IMR-90 (cell line): ENCODE results near the gene TAL1. TPM values are rescaled to one million over a fixed set of nuclear protein-coding genes. Genes with fewer than 3 reads are reported as not detected.

Experiments
- ATAC-seq: fragments of 200-7000 bp; cut with Tn5 transposase; 2 replicates; pipeline ENCODE4 v1.9.1; 2020; ENCODE audit warnings: low read depth, mild to moderate bottlenecking, moderate library complexity
- BruUV-seq: library from RNA; stranded (reverse); fragments of 400-500 nt; replicated peaks from 2 replicates; lab custom pipeline; 2021; lab: Mats Ljungman, UMichigan
- CTCF ChIA-PET: fragments of 300-600 bp; formaldehyde crosslinking; extraction: SDS; loops from one replicate; lab custom pipeline; 2021; ENCODE audit warnings: antibody characterized with exemption; lab: Yijun Ruan, JAX
- POLR2A ChIA-PET: fragments of 300-600 bp; sonication (Branson Sonifier 250); formaldehyde crosslinking; loops from one replicate; lab custom pipeline; 2022; ENCODE audit warnings: antibody characterized with exemption; ENCODE audit not compliant: unreplicated experiment; lab: Charles Lee
- DNase-seq: peaks from one replicate; pipeline ENCODE4 v3.0.0; 2013
- H2AFZ ChIP-seq: replicated peaks from 2 replicates; pipeline ENCODE3; 2013; ENCODE audit warnings: low read length, mild to moderate bottlenecking; ENCODE audit not compliant: poor library complexity
- H2AK5ac ChIP-seq: 2 replicates; pipeline ENCODE4 v1.6.1; 2013; ENCODE audit warnings: low read depth, low read length, inconsistent platforms
- H2AK9ac ChIP-seq: replicated peaks from 2 replicates; pipeline ENCODE3; 2013; ENCODE audit warnings: mild to moderate bottlenecking, low read depth, low read length, moderate library complexity; ENCODE audit not compliant: poor library complexity
- H2BK120ac ChIP-seq: 2 replicates; pipeline ENCODE4 v1.6.1; 2013; ENCODE audit warnings: low read depth, low read length, inconsistent platforms
- H2BK15ac ChIP-seq: 3 replicates; pipeline ENCODE4 v1.6.1; 2013; ENCODE audit warnings: low read depth, low read length, inconsistent platforms
- H2BK20ac ChIP-seq: 2 replicates; pipeline ENCODE4 v1.6.1; 2013; ENCODE audit warnings: low read depth, mild to moderate bottlenecking, inconsistent platforms, low read length, moderate library complexity
- H2BK5ac ChIP-seq: 2 replicates; pipeline ENCODE4 v1.6.1; 2013; ENCODE audit warnings: mild to moderate bottlenecking, low read depth, low read length, inconsistent platforms; ENCODE audit not compliant: poor library complexity, severe bottlenecking
- H3K14ac ChIP-seq: replicated peaks from 2 replicates; pipeline ENCODE4 v1.6.1; 2013; ENCODE audit warnings: low read depth, low read length, inconsistent platforms
- H3K18ac ChIP-seq: 2 replicates; pipeline ENCODE4 v1.6.1; 2013; ENCODE audit warnings: low read depth, low read length, control low read depth
- H3K23ac ChIP-seq: 2 replicates; pipeline ENCODE4 v1.6.1; 2013; ENCODE audit warnings: low read depth, low read length, inconsistent platforms
- H3K27ac ChIP-seq: 2 replicates; pipeline ENCODE4 v1.5.1; 2013; ENCODE audit warnings: mild to moderate bottlenecking, control low read depth, low read length; ENCODE audit not compliant: insufficient read depth
- H3K27me3 ChIP-seq: 2 replicates; pipeline ENCODE4 v1.6.1; 2013; ENCODE audit warnings: low read length; ENCODE audit not compliant: control insufficient read depth, insufficient read depth
- H3K36me3 ChIP-seq: 2 replicates; pipeline ENCODE4 v1.6.1; 2013; ENCODE audit warnings: low read length, mixed read lengths; ENCODE audit not compliant: control insufficient read depth, insufficient read depth
- H3K4ac ChIP-seq: 2 replicates; pipeline ENCODE4 v1.6.1; 2013; ENCODE audit warnings: low read depth, low read length, inconsistent platforms
- H3K4me1 ChIP-seq: 2 replicates; pipeline ENCODE4 v1.6.1; 2013; ENCODE audit warnings: low read length, mixed read lengths; ENCODE audit not compliant: control insufficient read depth, insufficient read depth
- H3K4me2 ChIP-seq: 2 replicates; pipeline ENCODE4 v1.6.1; 2013; ENCODE audit warnings: low read depth, mild to moderate bottlenecking, control low read depth, low read length, moderate library complexity
- H3K4me3 ChIP-seq: 2 replicates; pipeline ENCODE4 v1.5.1; 2013; ENCODE audit warnings: low read depth, mild to moderate bottlenecking, control low read depth, low read length, moderate library complexity; ENCODE audit not compliant: insufficient read depth
- H3K56ac ChIP-seq: 2 replicates; pipeline ENCODE4 v1.6.1; 2013; ENCODE audit warnings: low read length, inconsistent platforms; ENCODE audit not compliant: insufficient read depth; ENCODE audit errors: extremely low read depth
- H3K79me1 ChIP-seq, 2 experiments: 2 replicates each; pipeline ENCODE4 v1.6.1; 2013; ENCODE audit warnings: low read length in 2 of 2, inconsistent platforms in 1 of 2, low read depth in 1 of 2
- H3K9ac ChIP-seq: 2 replicates; pipeline ENCODE4 v1.6.1; 2013; ENCODE audit warnings: low read depth, low read length, control low read depth
- H3K9me1 ChIP-seq: 2 replicates; pipeline ENCODE4 v1.6.1; 2013; ENCODE audit warnings: low read length, inconsistent platforms; ENCODE audit not compliant: insufficient read depth
- H3K9me3 ChIP-seq: 2 replicates; pipeline ENCODE4 v1.6.1; 2013; ENCODE audit warnings: low read length; ENCODE audit not compliant: control insufficient read depth, insufficient read depth
- H4K20me1 ChIP-seq: 2 replicates; pipeline ENCODE4 v1.6.1; 2013; ENCODE audit warnings: low read length, inconsistent platforms; ENCODE audit not compliant: insufficient read depth
- H4K5ac ChIP-seq: 2 replicates; pipeline ENCODE4 v1.6.1; 2013; ENCODE audit warnings: mild to moderate bottlenecking, low read depth, low read length, control low read depth
- H4K8ac ChIP-seq, 2 experiments: 2 replicates each; pipeline ENCODE4 v1.6.1; 2013; ENCODE audit warnings: low read depth in 2 of 2, low read length in 2 of 2, control low read depth in 1 of 2, inconsistent platforms in 1 of 2
- H4K91ac ChIP-seq: 2 replicates; pipeline ENCODE4 v1.6.1; 2013; ENCODE audit warnings: low read depth, low read length, inconsistent platforms; ENCODE audit not compliant: insufficient read depth
- BHLHE40 ChIP-seq: fragments of 150-350 bp; IDR thresholded peaks from 2 replicates; pipeline ENCODE4 v1.6.1; 2016; ENCODE audit warnings: mild to moderate bottlenecking, low read depth, low read length
- CEBPB ChIP-seq: IDR thresholded peaks from 2 replicates; pipeline ENCODE4 v1.6.1; 2012; ENCODE audit warnings: low read depth, low read length, improper control_type of control experiment
- CHD1 ChIP-seq: IDR thresholded peaks from 2 replicates; pipeline ENCODE4 v1.6.1; 2012; ENCODE audit warnings: low read depth, low read length, improper control_type of control experiment
- FOS ChIP-seq: fragments of 150-350 bp; IDR thresholded peaks from 2 replicates; pipeline ENCODE4 v1.6.1; 2016; ENCODE audit warnings: low read depth, low read length
- MAFK ChIP-seq: IDR thresholded peaks from 2 replicates; pipeline ENCODE4 v1.6.1; 2012; ENCODE audit warnings: low read depth, low read length, improper control_type of control experiment
- MAZ ChIP-seq: IDR thresholded peaks from 2 replicates; pipeline ENCODE4 v1.6.1; 2012; ENCODE audit warnings: low read depth, mild to moderate bottlenecking, low read length, improper control_type of control experiment, moderate library complexity, borderline replicate concordance
- MXI1 ChIP-seq: IDR thresholded peaks from 2 replicates; pipeline ENCODE4 v1.6.1; 2012; ENCODE audit warnings: low read depth, mild to moderate bottlenecking, low read length, moderate library complexity, borderline replicate concordance
- POLR2A ChIP-seq: IDR thresholded peaks from 2 replicates; pipeline ENCODE4 v1.6.1; 2012; ENCODE audit warnings: mild to moderate bottlenecking, low read depth, low read length
- RAD21 ChIP-seq: IDR thresholded peaks from 2 replicates; pipeline ENCODE4 v1.6.1; 2012; ENCODE audit warnings: low read length, improper control_type of control experiment
- RCOR1 ChIP-seq: IDR thresholded peaks from 2 replicates; pipeline ENCODE4 v1.6.1; 2012; ENCODE audit warnings: mild to moderate bottlenecking, low read length, improper control_type of control experiment; ENCODE audit not compliant: insufficient replicate concordance
- RFX5 ChIP-seq: IDR thresholded peaks from 2 replicates; pipeline ENCODE4 v1.8.0; 2012; ENCODE audit warnings: low read depth, mild to moderate bottlenecking, low read length, moderate library complexity
- SMC3 ChIP-seq: fragments of 150-350 bp; IDR thresholded peaks from 2 replicates; pipeline ENCODE4 v1.6.1; 2016; ENCODE audit warnings: low read depth, mild to moderate bottlenecking, antibody characterized with exemption, low read length, moderate library complexity
- WGBS, 2 experiments: methylation state at CpG; one replicate each; pipeline versions ENCODE4 v1.1.5 to v1.1.7; 2013; ENCODE audit warnings: missing lambda C conversion rate in 2 of 2; ENCODE audit not compliant: insufficient read length in 1 of 2; ENCODE audit errors: extremely low coverage in 2 of 2; 5-methylcytosine and 5-hydroxymethylcytosine counted together
- dilution Hi-C: fragments of 300-500 bp; cut with HindIII; formaldehyde crosslinking; loops from one replicate; pipeline ENCODE4 v1.14.3; 2018; ENCODE audit warnings: low sequenced_read_pairs; ENCODE audit not compliant: unreplicated experiment
- in situ Hi-C: fragments of 300-500 bp; cut with MboI; formaldehyde crosslinking; loops from 3 replicates; pipeline ENCODE4 v1.14.3; 2019; ENCODE audit warnings: low sequenced_read_pairs, inconsistent platforms, mixed read lengths
- intact Hi-C: fragments of 100-400 bp; cut with micrococcal nuclease; formaldehyde crosslinking; loops from 2 replicates; pipeline ENCODE4 v1.10.0; 2022
- polyA plus RNA-seq, 3 experiments: library from polyadenylated mRNA; depleted of rRNA; stranded (reverse); fragments of >200 nt; gene quantifications; 2 replicates each; pipeline ENCODE4 v1.2.3, GENCODE V29; 2012; ENCODE audit warnings: low replicate concordance in 1 of 3
- total RNA-seq: library from RNA; depleted of rRNA; stranded (reverse); fragments of >200 nt; gene quantifications from 2 replicates; pipeline ENCODE4 v1.2.3, GENCODE V29; 2012
- TF ChIP-seq, protein P1 (sequence below): conservative IDR thresholded peaks from 2 replicates; pipeline ENCODE4 v1.5.1; 2012; ENCODE audit warnings: mild to moderate bottlenecking, low read depth, low read length, improper control_type of control experiment
- TF ChIP-seq, protein P2 (sequence below): fragments of 150-350 bp; IDR thresholded peaks from 2 replicates; pipeline ENCODE4 v1.6.1; 2016; ENCODE audit warnings: low read depth, mild to moderate bottlenecking, low read length, moderate library complexity, borderline replicate concordance

TAL1 gene
- total and polyA plus RNA-seq, 2 of the 4 experiments (the other 2 are of a cell fraction) = not detected

DNA sequence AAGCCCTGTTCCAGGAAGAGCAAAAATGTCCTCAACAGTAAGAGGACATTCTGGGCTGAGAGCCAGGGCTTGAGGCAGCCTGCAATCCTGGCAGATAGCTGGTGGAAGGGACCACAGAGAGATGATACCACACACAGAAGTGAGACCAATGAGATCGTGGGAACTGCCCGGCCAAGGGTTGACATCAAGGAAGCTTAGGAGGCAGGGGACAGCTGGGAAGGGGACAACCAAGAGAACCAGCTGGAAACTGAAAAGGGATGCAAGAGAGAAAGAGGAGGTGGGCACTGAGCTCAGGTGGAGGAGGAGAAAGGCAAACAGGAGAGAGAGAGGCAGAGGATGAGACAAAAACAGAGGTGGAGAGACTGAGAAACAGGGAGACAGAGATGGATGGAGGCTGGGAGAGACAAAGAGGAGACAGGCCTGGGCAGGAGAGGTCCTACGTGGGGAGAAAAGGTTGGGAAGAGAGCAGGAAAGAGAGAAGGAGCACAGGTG is 51.4 kb downstream of the TAL1 start:
- Histone ChIP-seq H3K4me2 (no peak overlapping the region), H3K56ac (no peak overlapping the region), H3K4me1 (no peaks in the 10 kb centered on the region), H4K20me1 (no peaks in the 10 kb centered on the region), H3K18ac (no peak overlapping the region), H2AK9ac (no peak overlapping the region), H4K91ac (no peak overlapping the region), H3K23ac (no peak overlapping the region), H3K9me1 (no peaks in the 10 kb centered on the region), H3K27ac (no peak overlapping the region), H2BK20ac (no peak overlapping the region), H3K79me1 (no peaks in the 10 kb centered on the region), H3K27me3 (no peaks in the 10 kb centered on the region; the same call in 1 of the 2 replicates), H4K5ac (no peak overlapping the region), H2BK5ac (no peak overlapping the region), H3K9ac (no peak overlapping the region), H3K36me3 (no peaks in the 10 kb centered on the region), H4K8ac (no peak overlapping the region), H3K9me3 (no peaks in the 10 kb centered on the region), H2BK120ac (no peak overlapping the region), H3K4me3 (no peak overlapping the region), H2BK15ac (no peak overlapping the region), H3K4ac (no peak overlapping the region), H3K14ac (no peak overlapping the region), H2AK5ac (no peak overlapping the region), H2AFZ (no peak overlapping the region)
- TF ChIP-seq RCOR1 = no peak
- no peak for TF ChIP-seq RAD21
- TF ChIP-seq, protein P1, sequence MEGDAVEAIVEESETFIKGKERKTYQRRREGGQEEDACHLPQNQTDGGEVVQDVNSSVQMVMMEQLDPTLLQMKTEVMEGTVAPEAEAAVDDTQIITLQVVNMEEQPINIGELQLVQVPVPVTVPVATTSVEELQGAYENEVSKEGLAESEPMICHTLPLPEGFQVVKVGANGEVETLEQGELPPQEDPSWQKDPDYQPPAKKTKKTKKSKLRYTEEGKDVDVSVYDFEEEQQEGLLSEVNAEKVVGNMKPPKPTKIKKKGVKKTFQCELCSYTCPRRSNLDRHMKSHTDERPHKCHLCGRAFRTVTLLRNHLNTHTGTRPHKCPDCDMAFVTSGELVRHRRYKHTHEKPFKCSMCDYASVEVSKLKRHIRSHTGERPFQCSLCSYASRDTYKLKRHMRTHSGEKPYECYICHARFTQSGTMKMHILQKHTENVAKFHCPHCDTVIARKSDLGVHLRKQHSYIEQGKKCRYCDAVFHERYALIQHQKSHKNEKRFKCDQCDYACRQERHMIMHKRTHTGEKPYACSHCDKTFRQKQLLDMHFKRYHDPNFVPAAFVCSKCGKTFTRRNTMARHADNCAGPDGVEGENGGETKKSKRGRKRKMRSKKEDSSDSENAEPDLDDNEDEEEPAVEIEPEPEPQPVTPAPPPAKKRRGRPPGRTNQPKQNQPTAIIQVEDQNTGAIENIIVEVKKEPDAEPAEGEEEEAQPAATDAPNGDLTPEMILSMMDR = no peak
- no peak for TF ChIP-seq MAZ
- TF ChIP-seq, protein P2, sequence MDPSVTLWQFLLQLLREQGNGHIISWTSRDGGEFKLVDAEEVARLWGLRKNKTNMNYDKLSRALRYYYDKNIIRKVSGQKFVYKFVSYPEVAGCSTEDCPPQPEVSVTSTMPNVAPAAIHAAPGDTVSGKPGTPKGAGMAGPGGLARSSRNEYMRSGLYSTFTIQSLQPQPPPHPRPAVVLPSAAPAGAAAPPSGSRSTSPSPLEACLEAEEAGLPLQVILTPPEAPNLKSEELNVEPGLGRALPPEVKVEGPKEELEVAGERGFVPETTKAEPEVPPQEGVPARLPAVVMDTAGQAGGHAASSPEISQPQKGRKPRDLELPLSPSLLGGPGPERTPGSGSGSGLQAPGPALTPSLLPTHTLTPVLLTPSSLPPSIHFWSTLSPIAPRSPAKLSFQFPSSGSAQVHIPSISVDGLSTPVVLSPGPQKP = no peak
- no peak for TF ChIP-seq FOS
- TF ChIP-seq BHLHE40 = no peak
- no peak for TF ChIP-seq SMC3
- TF ChIP-seq RFX5 = no peak
- TF ChIP-seq MAFK = no peak
- TF ChIP-seq CEBPB = no peak
- TF ChIP-seq CHD1 = no peak
- no peak for TF ChIP-seq MXI1
- no peak for TF ChIP-seq POLR2A
- POLR2A ChIA-PET = no interaction called here
- no TSS peak for BruUV-seq
- DNase-seq (no peak), ATAC-seq (no peak)
- intact Hi-C loops (no loop called here), in situ Hi-C loops (loop anchor here (5.0 to 10.0 kb wide), 2 partner anchors 242 to 534 kb away; no protein-coding TSS in a partner anchor), dilution Hi-C loops (no loop called here)
- CTCF ChIA-PET = no interaction called here
- WGBS, 2 experiments = no CpG with 5 or more reads among the region's 3 CpGs
